ENCODE results near the gene SYT15.

SYT15 gene

GRCh38 chr10:46541017-46541661, 37.8 kb upstream of the SYT15 start:
- intact Hi-C loops (cut with micrococcal nuclease) = loop anchor here (10.0 kb wide), 1 partner anchor 316 kb away; no protein-coding TSS in a partner anchor
- Mint-ChIP-seq H3K4me3 (no peak overlapping the region), H3K27me3 (peaks cover 63% of the 10 kb centered on the region), H3K27ac (no peak overlapping the region), H3K36me3 (ENCODE audit: low read depth) (no peaks in the 10 kb centered on the region), H3K9me3 (no peaks in the 10 kb centered on the region), H3K4me1 (ENCODE audit: low read depth) (peaks cover 12% of the 10 kb centered on the region)

DNA sequence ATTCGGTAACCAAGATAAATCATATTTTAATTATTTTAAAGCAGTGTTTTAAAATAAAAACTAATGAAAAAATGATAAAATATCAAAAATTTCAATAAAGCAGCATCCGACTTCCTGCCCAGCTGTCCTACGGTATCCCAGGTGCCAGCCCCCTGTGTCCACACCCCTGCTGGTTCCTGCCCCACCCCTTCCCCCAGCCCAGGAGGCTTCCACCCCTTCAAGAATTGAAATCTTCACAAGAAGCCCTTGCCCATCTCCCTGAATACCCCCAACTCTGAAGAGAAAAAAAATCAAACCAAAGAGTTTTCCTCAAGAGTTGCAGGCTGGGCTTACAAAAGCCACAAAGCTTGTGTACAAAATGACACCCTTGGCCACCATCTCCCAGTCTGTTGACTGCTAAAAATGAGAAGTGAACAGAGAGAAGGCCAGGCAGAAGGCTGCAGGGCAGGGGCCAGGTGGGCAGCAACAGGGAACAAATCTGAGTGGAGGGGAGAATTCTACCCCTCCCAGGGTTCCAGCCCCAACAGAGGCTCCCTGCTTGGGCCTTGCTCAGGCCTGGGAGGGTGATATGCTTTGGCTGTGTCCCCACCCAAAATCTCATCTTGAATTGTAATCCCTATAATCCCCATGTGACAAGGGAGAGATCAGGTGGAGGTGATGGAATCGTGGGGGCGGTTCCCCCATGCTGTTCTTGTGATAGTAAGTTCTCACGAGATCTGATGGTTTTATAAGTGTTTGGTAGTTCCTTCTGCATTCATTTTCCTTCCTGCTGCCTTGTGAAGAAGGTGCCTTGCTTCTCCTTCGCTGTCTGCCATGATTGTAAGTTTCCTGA, 37.0 kb upstream of the SYT15 start:
- H3K27ac Mint-ChIP-seq = no peak overlapping the region
- H3K4me1 Mint-ChIP-seq (ENCODE audit: low read depth) = peaks cover 12% of the 10 kb centered on the region
- no peak overlapping the region for H3K4me3 Mint-ChIP-seq
- peaks cover 59% of the 10 kb centered on the region for H3K27me3 Mint-ChIP-seq
- intact Hi-C loops (cut with micrococcal nuclease) = loop anchor here (10.0 kb wide), 1 partner anchor 317 kb away; no protein-coding TSS in a partner anchor
- no peaks in the 10 kb centered on the region for H3K36me3 Mint-ChIP-seq (ENCODE audit: low read depth)
- H3K9me3 Mint-ChIP-seq = no peaks in the 10 kb centered on the region

DNA sequence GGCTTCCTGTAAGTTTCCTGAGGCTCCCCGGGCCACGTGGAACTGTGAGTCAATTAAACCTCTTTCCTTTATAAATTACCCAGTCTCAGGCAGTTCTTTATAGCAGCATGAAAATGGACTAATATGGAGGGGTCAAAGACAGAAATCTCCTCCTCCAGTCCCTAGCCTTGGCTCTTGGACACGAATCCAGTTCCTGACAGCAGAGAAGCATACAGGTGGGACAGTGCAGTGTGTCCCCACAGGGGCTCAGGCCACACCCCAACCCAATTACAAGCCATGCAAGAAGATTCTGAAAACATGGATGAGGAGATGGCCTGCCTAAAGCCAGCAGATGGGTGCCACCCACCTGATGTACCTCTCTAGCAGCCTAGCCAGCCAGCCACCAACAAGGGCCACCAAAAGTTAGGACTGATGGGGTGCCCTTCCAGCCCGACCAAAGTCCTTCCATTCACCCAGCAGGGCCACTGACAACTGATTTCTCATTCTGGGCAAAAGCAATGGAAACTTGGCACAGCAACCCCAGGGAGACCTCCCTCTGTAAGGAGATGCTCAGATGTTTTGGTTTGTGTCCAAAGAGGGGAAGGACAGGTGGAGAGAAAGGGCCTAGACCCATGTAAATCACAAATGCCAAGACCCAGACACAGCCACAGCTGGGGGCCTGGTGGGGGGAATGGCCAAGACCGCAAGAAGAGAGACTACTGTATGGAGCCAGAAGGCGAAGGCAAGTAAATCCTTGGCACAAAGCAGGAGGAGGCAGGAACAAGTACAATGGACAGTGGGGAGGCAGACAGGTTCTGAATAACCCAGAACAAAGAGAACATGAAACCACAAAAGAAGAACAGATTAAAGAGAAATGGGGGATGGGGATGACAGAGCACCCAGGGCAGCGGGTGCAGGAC, 36.1 kb upstream of the SYT15 start:
- Mint-ChIP-seq H3K4me3 (no peak overlapping the region), H3K36me3 (ENCODE audit: low read depth) (no peaks in the 10 kb centered on the region), H3K4me1 (ENCODE audit: low read depth) (peaks cover 12% of the 10 kb centered on the region), H3K9me3 (no peaks in the 10 kb centered on the region), H3K27me3 (peaks cover 51% of the 10 kb centered on the region), H3K27ac (no peak overlapping the region)
- intact Hi-C loops (cut with micrococcal nuclease) = loop anchor here (10.0 kb wide), 1 partner anchor 318 kb away; no protein-coding TSS in a partner anchor

GRCh38 chr10:46543466-46544377, 35.2 kb upstream of the SYT15 start:
- Mint-ChIP-seq H3K27ac (no peak overlapping the region), H3K27me3 (peaks cover 48% of the 10 kb centered on the region), H3K4me1 (ENCODE audit: low read depth) (peaks cover 12% of the 10 kb centered on the region), H3K4me3 (no peak overlapping the region), H3K9me3 (no peaks in the 10 kb centered on the region), H3K36me3 (ENCODE audit: low read depth) (no peaks in the 10 kb centered on the region)
- intact Hi-C loops (cut with micrococcal nuclease) = loop anchor here (10.0 kb wide), 1 partner anchor 319 kb away; no protein-coding TSS in a partner anchor

DNA sequence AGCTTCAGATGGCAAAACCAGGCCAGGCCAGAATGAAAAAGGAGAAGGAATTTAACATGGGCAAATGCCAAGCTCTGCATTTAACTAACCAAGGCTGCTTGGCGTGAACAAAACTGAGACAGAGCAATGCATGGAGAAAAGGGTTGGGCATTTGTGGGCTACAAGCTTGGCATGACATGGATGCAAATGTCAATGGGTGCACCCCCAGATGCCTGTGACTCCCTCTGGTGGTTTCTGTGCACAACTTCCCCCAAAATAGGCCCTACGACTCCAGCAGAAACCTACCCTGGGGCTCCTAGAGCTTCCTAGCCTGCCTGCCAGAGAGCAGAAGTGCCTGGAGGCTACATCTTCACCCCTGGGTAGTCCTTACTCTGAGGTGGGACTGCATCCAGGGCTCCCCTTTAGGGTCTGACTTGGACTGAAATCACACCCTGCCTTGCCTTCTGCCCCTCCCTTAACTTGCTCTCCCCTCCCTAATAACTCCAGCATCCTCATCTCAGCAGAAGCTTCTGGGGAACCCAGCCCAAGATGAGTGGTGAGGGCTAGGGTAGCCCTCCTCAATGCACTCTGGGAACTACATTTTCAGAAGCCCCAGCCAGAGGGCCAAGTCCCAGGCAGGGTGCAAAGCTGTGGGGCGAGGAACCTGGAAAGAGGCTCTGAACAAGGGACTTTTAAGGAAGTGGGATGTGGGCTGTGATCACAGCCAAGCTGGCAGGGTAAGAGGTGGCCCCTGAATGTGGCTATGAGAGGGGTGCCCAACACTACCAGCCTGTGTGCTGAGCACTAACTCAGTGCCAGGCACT, 33.7 kb upstream of the SYT15 start:
- Mint-ChIP-seq H3K4me3 (no peak overlapping the region), H3K27ac (no peak overlapping the region), H3K27me3 (peaks cover 41% of the 10 kb centered on the region), H3K4me1 (ENCODE audit: low read depth) (peaks cover 12% of the 10 kb centered on the region), H3K9me3 (no peaks in the 10 kb centered on the region), H3K36me3 (ENCODE audit: low read depth) (no peaks in the 10 kb centered on the region)
- intact Hi-C loops (cut with micrococcal nuclease) = loop anchor here (10.0 kb wide), 1 partner anchor 320 kb away; no protein-coding TSS in a partner anchor

GRCh38 chr10:46545861-46546590, 32.9 kb upstream of the SYT15 start:
- Mint-ChIP-seq H3K4me1 (ENCODE audit: low read depth) (peaks cover 12% of the 10 kb centered on the region), H3K9me3 (no peaks in the 10 kb centered on the region), H3K27me3 (peaks cover 33% of the 10 kb centered on the region), H3K4me3 (no peak overlapping the region), H3K27ac (no peak overlapping the region), H3K36me3 (ENCODE audit: low read depth) (no peaks in the 10 kb centered on the region)
- intact Hi-C loops (cut with micrococcal nuclease) = loop anchor here (10.0 kb wide), 1 partner anchor 321 kb away; no protein-coding TSS in a partner anchor

GRCh38 chr10:46546591-46547540, 32.1 kb upstream of the SYT15 start:
- H3K4me3 Mint-ChIP-seq = no peak overlapping the region
- H3K9me3 Mint-ChIP-seq = no peaks in the 10 kb centered on the region
- peaks cover 26% of the 10 kb centered on the region for H3K27me3 Mint-ChIP-seq
- H3K4me1 Mint-ChIP-seq (ENCODE audit: low read depth) = peaks cover 12% of the 10 kb centered on the region
- no peak overlapping the region for H3K27ac Mint-ChIP-seq
- intact Hi-C loops (cut with micrococcal nuclease) = loop anchor here (10.0 kb wide), 1 partner anchor 322 kb away; no protein-coding TSS in a partner anchor
- H3K36me3 Mint-ChIP-seq (ENCODE audit: low read depth) = no peaks in the 10 kb centered on the region

- Mint-ChIP-seq H3K36me3 (ENCODE audit: low read depth) (no peaks in the 10 kb centered on the region), H3K27ac (no peak overlapping the region), H3K9me3 (no peaks in the 10 kb centered on the region), H3K27me3 (peaks cover 17% of the 10 kb centered on the region), H3K4me3 (no peak overlapping the region), H3K4me1 (ENCODE audit: low read depth) (peaks cover 12% of the 10 kb centered on the region)
- intact Hi-C loops (cut with micrococcal nuclease) = loop anchor here (10.0 kb wide), 1 partner anchor 323 kb away; no protein-coding TSS in a partner anchor
Observed at GRCh38 chr10:46547541-46548497, 31.1 kb upstream of the SYT15 start.

GRCh38 chr10:46548498-46549090, 30.3 kb upstream of the SYT15 start:
- H3K9me3 Mint-ChIP-seq = no peaks in the 10 kb centered on the region
- intact Hi-C loops (cut with micrococcal nuclease) = loop anchor here (10.0 kb wide), 1 partner anchor 324 kb away; no protein-coding TSS in a partner anchor
- H3K27me3 Mint-ChIP-seq = peaks cover 15% of the 10 kb centered on the region
- no peak overlapping the region for H3K4me3 Mint-ChIP-seq
- peaks cover 12% of the 10 kb centered on the region for H3K4me1 Mint-ChIP-seq (ENCODE audit: low read depth)
- H3K27ac Mint-ChIP-seq = no peak overlapping the region
- no peaks in the 10 kb centered on the region for H3K36me3 Mint-ChIP-seq (ENCODE audit: low read depth)
